RKO (cell line): ENCODE results near the gene TTC14.
A peak's percentile ranks its signal among the peaks of the same experiment; 100 is the strongest.
"Not testable (repeated sequence)": the region's sequence is repeated elsewhere in the genome, so short reads cannot be mapped to it uniquely, and the experiment has no call there.

ENCODE experiments used
- DNase-seq: peaks from one replicate; pipeline ENCODE4 v3.0.0-alpha.2; 2016; ENCODE audit warnings: low spot score

The TTC14 gene

GRCh38 chr3:180601688-180602666 lies at the start of gene TTC14:
TTC14 (plus strand) TSS chr3:180602163; CDS start chr3:180602262, 99 bp downstream.
- DNase-seq, result peak; percentile 92

GRCh38 chr3:180563406-180563805 lies 38.6 kb upstream of the TTC14 start:
- no peak for DNase-seq

GRCh38 chr3:180564676-180565075 lies 37.3 kb upstream of the TTC14 start:
- DNase-seq, result no peak

- DNase-seq, result no peak
Observed at GRCh38 chr3:180570238-180570637, 31.7 kb upstream of the TTC14 start.

GRCh38 chr3:180571831-180572598 lies 29.9 kb upstream of the TTC14 start:
- no peak for DNase-seq

- no peak for DNase-seq
Observed at GRCh38 chr3:180575571-180575970, 26.4 kb upstream of the TTC14 start.

GRCh38 chr3:180580934-180581333 lies 21.0 kb upstream of the TTC14 start:
- DNase-seq, result no peak

GRCh38 chr3:180590396-180590795 lies 11.6 kb upstream of the TTC14 start:
- no peak for DNase-seq

GRCh38 chr3:180593631-180594030 lies 8.3 kb upstream of the TTC14 start:
- not testable (repeated sequence) for DNase-seq

GRCh38 chr3:180594631-180595558 lies 7.1 kb upstream of the TTC14 start:
- peak; percentile 60 for DNase-seq

GRCh38 chr3:180595559-180595935 lies 6.4 kb upstream of the TTC14 start:
- no peak for DNase-seq

- DNase-seq, result no peak
Observed at GRCh38 chr3:180600473-180600872, 1.5 kb upstream of the TTC14 start.

- no peak for DNase-seq
Observed at GRCh38 chr3:180611006-180611405, 9.0 kb downstream of the TTC14 start.

- DNase-seq, result no peak
Observed at GRCh38 chr3:180612364-180612763, 10.4 kb downstream of the TTC14 start.

GRCh38 chr3:180615954-180616353 lies 14.0 kb downstream of the TTC14 start:
- DNase-seq, result no peak

- no peak for DNase-seq
Observed at GRCh38 chr3:180617049-180617448, 15.1 kb downstream of the TTC14 start.

GRCh38 chr3:180618563-180618962 lies 16.6 kb downstream of the TTC14 start:
- DNase-seq, result not testable (repeated sequence)

GRCh38 chr3:180619723-180620122 lies 17.8 kb downstream of the TTC14 start:
- DNase-seq, result no peak

- no peak for DNase-seq
Observed at GRCh38 chr3:180624714-180625113, 22.8 kb downstream of the TTC14 start.

- DNase-seq, result no peak
Observed at GRCh38 chr3:180626844-180627243, 24.9 kb downstream of the TTC14 start.

GRCh38 chr3:180630371-180630770 lies 28.4 kb downstream of the TTC14 start:
- peak; percentile 34 for DNase-seq

- DNase-seq, result no peak
Observed at GRCh38 chr3:180631317-180631716, 29.4 kb downstream of the TTC14 start.
